ENCODE data around the gene LOC128125822. TPM values are rescaled to one million over a fixed set of nuclear protein-coding genes. Genes with fewer than 3 reads are reported as not detected.

The LOC128125822 gene

DNA sequence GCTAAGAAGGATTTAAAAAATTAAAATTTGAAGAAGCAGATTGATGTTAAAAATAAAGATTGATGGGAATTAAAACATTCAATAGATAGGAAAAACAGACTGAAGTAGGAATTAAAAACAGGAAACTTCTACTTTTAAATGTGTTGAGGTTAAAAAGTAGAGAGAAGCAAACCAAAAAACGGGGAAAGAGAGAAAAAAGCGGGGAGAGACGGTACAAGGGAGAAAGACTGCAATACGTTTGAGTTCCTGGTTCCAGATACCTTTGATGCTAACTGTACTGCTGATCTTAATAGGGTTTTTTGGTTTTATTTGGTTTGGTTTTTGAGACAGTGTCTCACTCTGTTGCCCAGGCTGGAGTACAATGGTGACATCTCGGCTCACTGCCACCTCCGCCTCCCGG lies 27.0 kb downstream of the LOC128125822 start:
- Mint-ChIP-seq H3K36me3 (ENCODE audit: low read depth) (no peaks in the 10 kb centered on the region), H3K4me3 (no peak overlapping the region), H3K27me3 (no peaks in the 10 kb centered on the region), H3K4me1 (peaks cover 16% of the 10 kb centered on the region), H3K27ac (no peak overlapping the region)
- DNase-seq (no peak), ATAC-seq (no peak)
- H3K9me3 ChIP-seq (ENCODE audit: control insufficient read depth, low read length, poor library complexity, severe bottlenecking) = no peaks in the 10 kb centered on the region

DNA sequence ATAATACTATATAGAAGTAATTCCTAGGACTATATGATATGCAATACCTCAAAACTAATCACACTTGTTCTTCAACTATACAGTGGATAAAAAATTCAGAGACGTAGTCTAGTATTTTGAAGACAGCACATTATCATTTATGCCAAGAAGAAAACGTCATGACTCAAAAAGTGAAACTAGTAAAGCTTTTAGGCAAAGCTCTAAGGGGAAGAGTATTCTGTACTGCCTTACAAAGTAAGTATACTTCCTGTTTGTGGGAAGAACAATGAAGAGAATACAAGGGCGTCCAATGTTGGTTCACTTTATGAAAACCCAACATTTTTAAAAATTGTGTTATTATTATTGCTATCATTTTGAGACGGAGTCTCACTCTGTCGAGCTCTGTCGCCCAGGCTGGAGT lies 27.9 kb downstream of the LOC128125822 start:
- no peak for DNase-seq
- Mint-ChIP-seq H3K27ac (no peak overlapping the region), H3K27me3 (peaks cover 5% of the 10 kb centered on the region), H3K4me3 (no peak overlapping the region), H3K36me3 (ENCODE audit: low read depth) (no peaks in the 10 kb centered on the region), H3K4me1 (peaks cover 16% of the 10 kb centered on the region)
- ATAC-seq = no peak
- no peaks in the 10 kb centered on the region for H3K9me3 ChIP-seq (ENCODE audit: control insufficient read depth, low read length, poor library complexity, severe bottlenecking)

DNA sequence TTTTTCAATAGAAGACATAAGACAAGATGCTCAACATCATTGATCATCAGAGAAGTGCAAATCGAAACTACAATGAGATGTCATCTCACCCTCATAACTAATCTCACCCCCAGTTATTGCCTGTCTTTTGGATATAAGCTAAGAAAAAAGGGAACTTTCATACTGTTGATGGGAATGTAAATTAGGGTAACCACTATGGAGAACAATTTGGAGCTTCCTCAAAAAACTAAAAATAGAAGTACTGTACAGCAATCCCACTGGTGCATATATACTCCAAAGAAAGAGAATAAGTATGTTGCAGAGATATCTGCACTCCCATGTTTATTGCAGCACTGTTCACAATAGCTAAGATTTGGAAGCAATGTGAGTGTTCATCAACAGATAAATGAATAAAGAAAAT lies 37.0 kb downstream of the LOC128125822 start:
- H3K4me1 Mint-ChIP-seq = no peaks in the 10 kb centered on the region
- H3K36me3 Mint-ChIP-seq (ENCODE audit: low read depth) = no peaks in the 10 kb centered on the region
- no peaks in the 10 kb centered on the region for H3K9me3 ChIP-seq (ENCODE audit: control insufficient read depth, low read length, poor library complexity, severe bottlenecking)
- H3K4me3 Mint-ChIP-seq = no peak overlapping the region
- H3K27ac Mint-ChIP-seq = no peak overlapping the region
- ATAC-seq = no peak
- no peak for DNase-seq
- peaks cover 28% of the 10 kb centered on the region for H3K27me3 Mint-ChIP-seq

DNA sequence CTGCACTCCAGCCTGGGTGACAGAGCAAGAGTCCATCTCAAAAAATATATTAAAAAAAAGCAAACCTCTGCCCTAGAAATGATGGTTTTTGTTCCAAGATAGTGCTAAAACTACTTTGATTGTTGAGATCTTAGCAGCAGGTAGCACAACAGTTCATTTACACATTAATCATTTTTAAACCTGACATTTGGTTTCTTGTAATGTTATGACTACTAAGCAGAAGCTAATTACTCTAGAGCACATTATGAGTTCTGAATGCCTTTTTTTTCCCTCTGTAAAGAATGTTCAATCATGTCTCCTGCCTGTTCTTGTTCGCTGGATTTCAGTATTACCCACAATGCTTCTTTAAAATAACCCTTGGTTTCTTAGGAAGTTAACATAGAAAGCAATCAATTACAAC lies 38.7 kb downstream of the LOC128125822 start:
- DNase-seq = no peak
- Mint-ChIP-seq H3K27ac (no peak overlapping the region), H3K36me3 (ENCODE audit: low read depth) (no peaks in the 10 kb centered on the region), H3K4me1 (no peaks in the 10 kb centered on the region), H3K4me3 (no peak overlapping the region), H3K27me3 (peaks cover 27% of the 10 kb centered on the region)
- no peak for ATAC-seq
- no peaks in the 10 kb centered on the region for H3K9me3 ChIP-seq (ENCODE audit: control insufficient read depth, low read length, poor library complexity, severe bottlenecking)

DNA sequence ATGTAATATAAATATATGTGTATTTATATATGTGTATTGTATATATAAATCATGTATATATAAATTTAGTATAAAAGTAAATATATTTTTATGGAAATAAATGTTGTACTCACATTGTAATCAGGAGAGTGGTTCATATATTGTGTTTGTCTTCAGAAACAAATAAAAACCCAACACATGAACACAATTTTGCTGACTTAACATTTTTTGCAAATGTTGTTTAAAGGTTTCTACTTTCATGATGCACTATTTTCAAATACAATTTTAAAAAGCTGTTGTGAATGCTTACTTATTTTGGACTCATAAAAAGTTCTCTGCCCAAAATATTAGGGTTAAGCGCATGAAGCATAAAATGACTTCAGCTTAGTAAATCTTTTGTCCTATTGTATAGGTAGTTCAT lies 39.3 kb downstream of the LOC128125822 start:
- Mint-ChIP-seq H3K4me1 (no peaks in the 10 kb centered on the region), H3K4me3 (no peak overlapping the region), H3K27ac (no peak overlapping the region), H3K36me3 (ENCODE audit: low read depth) (no peaks in the 10 kb centered on the region), H3K27me3 (peaks cover 30% of the 10 kb centered on the region)
- ATAC-seq (no peak), DNase-seq (no peak)
- H3K9me3 ChIP-seq (ENCODE audit: control insufficient read depth, low read length, poor library complexity, severe bottlenecking) = no peaks in the 10 kb centered on the region

DNA sequence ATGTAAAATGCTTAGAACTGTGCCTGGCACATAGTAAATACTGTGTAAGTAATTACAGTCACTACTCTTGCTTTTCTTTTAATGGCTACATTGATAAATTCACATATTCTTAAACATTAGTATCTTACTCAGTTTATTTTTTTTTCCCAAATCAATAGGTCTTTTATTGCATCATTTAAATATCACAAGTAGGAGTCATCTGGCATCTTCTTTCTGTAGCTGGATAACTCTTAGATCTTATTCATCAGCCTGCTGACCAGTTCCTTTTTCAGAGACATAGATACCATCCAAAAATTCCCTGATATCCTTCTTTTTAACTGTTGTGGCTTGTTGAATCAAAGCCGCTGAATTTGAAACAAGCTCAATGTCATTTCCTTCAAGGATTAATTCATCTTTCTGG lies 43.3 kb downstream of the LOC128125822 start:
- H3K27ac Mint-ChIP-seq = no peak overlapping the region
- DNase-seq (no peak), ATAC-seq (no peak)
- no peaks in the 10 kb centered on the region for H3K9me3 ChIP-seq (ENCODE audit: control insufficient read depth, low read length, poor library complexity, severe bottlenecking)
- H3K36me3 Mint-ChIP-seq (ENCODE audit: low read depth) = no peaks in the 10 kb centered on the region
- no peak overlapping the region for H3K4me3 Mint-ChIP-seq
- H3K4me1 Mint-ChIP-seq = no peaks in the 10 kb centered on the region
- peaks cover 50% of the 10 kb centered on the region for H3K27me3 Mint-ChIP-seq

Other genes starting within 250 kb of the LOC128125822 start
- 100 to 1,000 TPM; 112 to 129 TPM for gene PTP4A1, start within 50 bp of the LOC128125822 start, total RNA-seq
- 10 to 100 TPM; 87.6 to 88.3 TPM for gene PHF3, start 63.3 kb downstream of the LOC128125822 start, total RNA-seq